SK-N-SH (cell line): ENCODE measurements around the gene OSGEPL1.

Source experiments
- CTCF ChIP-seq: fragments of 200-600 bp; sonication (generic); IDR thresholded peaks from 2 replicates; pipeline ENCODE4 v1.6.1; 2017; ENCODE audit warnings: antibody characterized with exemption, mild to moderate bottlenecking, moderate library complexity
- NRF1 ChIP-seq: IDR thresholded peaks from 2 replicates; pipeline ENCODE4 v1.6.1; 2012; ENCODE audit warnings: low read depth, mild to moderate bottlenecking, low read length
- POLR2AphosphoS5 ChIP-seq: IDR thresholded peaks from 2 replicates; pipeline ENCODE4 v1.6.1; 2012; ENCODE audit warnings: low read depth, low read length
- RFX5 ChIP-seq: IDR thresholded peaks from 2 replicates; pipeline ENCODE4 v1.6.1; 2012; ENCODE audit warnings: mild to moderate bottlenecking, improper control_type of control experiment, low read length
- SIN3A ChIP-seq: IDR thresholded peaks from 2 replicates; pipeline ENCODE4 v1.6.1; 2012; ENCODE audit warnings: low read depth, mild to moderate bottlenecking, low read length, moderate library complexity, borderline replicate concordance
- TAF1 ChIP-seq: IDR thresholded peaks from 2 replicates; pipeline ENCODE4 v1.6.1; 2012; ENCODE audit warnings: low read depth, mild to moderate bottlenecking, low read length, moderate library complexity, borderline replicate concordance
- ZBTB33 ChIP-seq: IDR thresholded peaks from 2 replicates; pipeline ENCODE4 v1.4.0; 2012; ENCODE audit warnings: low read depth, borderline replicate concordance

GRCh38 chr2:189803431-189803830 is 40.8 kb upstream of the OSGEPL1 start:
- TF ChIP-seq POLR2AphosphoS5 (no peak), CTCF (no peak), RFX5 (no peak), NRF1 (no peak), SIN3A (no peak), TAF1 (no peak), ZBTB33 (no peak)
